CD8-positive, alpha-beta memory T cell (primary cell): Measurements from ENCODE around the gene CCDC85B. TPM values are rescaled to one million over a fixed set of nuclear protein-coding genes. Genes with fewer than 3 reads are reported as not detected.
A peak's percentile ranks its signal among the peaks of the same experiment; 100 is the strongest.

ENCODE experiments used
- CTCF ChIA-PET: fragments of 350-600 bp; sonication (Branson Sonifier 250); formaldehyde crosslinking; loops from one replicate; lab custom pipeline; 2021; ENCODE audit warnings: antibody characterized with exemption; lab: Charles Lee
- POLR2A ChIA-PET: fragments of 350-600 bp; sonication (Branson Sonifier 250); formaldehyde crosslinking; loops from one replicate; lab custom pipeline; 2021; ENCODE audit warnings: antibody characterized with exemption; lab: Charles Lee
- DNase-seq, 5 donors: peaks; one replicate each; pipeline versions ENCODE4 v3.0.0 to v3.0.0-alpha.2; 2020 to 2022; ENCODE audit warnings: mixed read lengths in 1 of 5
- H3K27ac ChIP-seq: one replicate; pipeline ENCODE4 v1.7.0; 2013; ENCODE audit warnings: low read depth, mild to moderate bottlenecking, low read length, moderate library complexity
- H3K27me3 ChIP-seq: 2 replicates; pipeline ENCODE4 v1.7.0; 2013; ENCODE audit warnings: low read length, mild to moderate bottlenecking; ENCODE audit not compliant: insufficient read depth, poor library complexity, severe bottlenecking
- H3K36me3 ChIP-seq: 2 replicates; pipeline ENCODE4 v1.7.0; 2013; ENCODE audit warnings: mild to moderate bottlenecking, low read length, moderate library complexity; ENCODE audit not compliant: insufficient read depth
- H3K4me1 ChIP-seq: 2 replicates; pipeline ENCODE4 v1.7.0; 2013; ENCODE audit warnings: mild to moderate bottlenecking, low read length, moderate library complexity; ENCODE audit not compliant: insufficient read depth
- H3K4me3 ChIP-seq: 2 replicates; pipeline ENCODE4 v1.7.0; 2013; ENCODE audit warnings: mild to moderate bottlenecking, low read length
- H3K9me3 ChIP-seq: 2 replicates; pipeline ENCODE4 v1.7.0; 2013; ENCODE audit warnings: mild to moderate bottlenecking, low read length
- H3K27ac Mint-ChIP-seq, 8 donors: one replicate each; pipeline ENCODE4 v1.8.0; 2020 to 2021; ENCODE audit warnings: mixed read lengths in 8 of 8, mild to moderate bottlenecking in 6 of 8, inconsistent platforms in 3 of 8, moderate library complexity in 3 of 8
- H3K27me3 Mint-ChIP-seq, 2 donors: one replicate each; pipeline ENCODE4 v1.8.0; 2020 to 2021; ENCODE audit warnings: mixed read lengths in 2 of 2, mild to moderate bottlenecking in 1 of 2, moderate library complexity in 1 of 2
- H3K36me3 Mint-ChIP-seq, 3 donors: one replicate each; pipeline ENCODE4 v1.8.0; 2020 to 2021; ENCODE audit warnings: mixed read lengths in 3 of 3, inconsistent platforms in 1 of 3, mild to moderate bottlenecking in 1 of 3
- H3K4me1 Mint-ChIP-seq, 3 donors: one replicate each; pipeline ENCODE4 v1.8.0; 2020 to 2021; ENCODE audit warnings: mixed read lengths in 3 of 3, inconsistent platforms in 1 of 3, mild to moderate bottlenecking in 1 of 3
- H3K4me3 Mint-ChIP-seq, 7 donors: one replicate each; pipeline ENCODE4 v1.8.0; 2020 to 2021; ENCODE audit warnings: mixed read lengths in 7 of 7, mild to moderate bottlenecking in 6 of 7, moderate library complexity in 4 of 7, inconsistent platforms in 2 of 7
- H3K9me3 Mint-ChIP-seq, 5 donors: one replicate each; pipeline ENCODE4 v1.8.0; 2020 to 2022; ENCODE audit warnings: mixed read lengths in 5 of 5, mild to moderate bottlenecking in 3 of 5, moderate library complexity in 2 of 5, inconsistent platforms in 1 of 5
- polyA plus RNA-seq: library from polyadenylated mRNA; unstranded; fragments of 300-500 nt; fragmentation: Illumina TruSeq; gene quantifications from one replicate; pipeline ENCODE4 v1.2.3, GENCODE V29; 2021
- total RNA-seq, 2 experiments: library from RNA; stranded (reverse); gene quantifications; one replicate each; pipeline ENCODE4 v1.2.3, GENCODE V29; 2021

CCDC85B gene
- total and polyA plus RNA-seq, 3 experiments from 2014 or later: 81.3 to 94.4 (median 86.7) TPM

DNA sequence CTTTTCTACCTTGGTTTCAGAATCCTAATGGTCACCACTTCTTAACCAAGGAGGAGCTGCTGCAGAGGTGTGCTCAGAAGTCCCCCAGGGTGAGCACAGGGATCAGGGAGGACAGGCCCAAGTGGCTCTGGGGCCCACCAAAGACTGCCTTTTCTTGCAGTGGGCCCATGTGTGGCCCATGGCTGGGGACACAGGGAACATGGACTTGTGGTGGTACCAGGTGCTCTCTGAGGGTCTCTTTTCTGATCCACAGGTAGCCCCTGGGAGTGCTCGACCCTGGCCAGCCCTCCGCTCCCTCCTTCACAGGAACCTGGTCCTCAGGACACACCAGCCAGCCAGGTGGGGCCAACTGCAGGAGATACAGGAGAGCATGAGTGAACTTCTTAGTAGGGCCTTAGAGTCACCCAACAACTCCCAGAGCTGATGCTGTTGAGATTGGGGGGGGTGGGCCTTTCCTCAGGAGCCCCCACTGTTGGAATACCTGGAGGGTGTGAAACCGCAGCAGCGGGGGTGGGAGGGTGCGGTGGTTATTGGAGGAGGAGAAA lies 28.2 kb upstream of the CCDC85B start:
- H3K9me3 Mint-ChIP-seq: no peaks in the 10 kb centered on the region
- Histone ChIP-seq H3K9me3 (no peaks in the 10 kb centered on the region), H3K36me3 (peaks cover 37% of the 10 kb centered on the region), H3K4me1 (peaks cover 27% of the 10 kb centered on the region), H3K27me3 (no peaks in the 10 kb centered on the region), H3K4me3 (no peak overlapping the region), H3K27ac (peak overlapping the region; percentile 93)
- CTCF ChIA-PET: interaction anchor here (2.5 to 24.5 kb wide), 3 partner anchors 10 to 26 kb away, joined by 18 to 560 read pairs (median 87); partner anchors contain the start of genes CCDC85B, CTSW, EFEMP2 and FIBP
- H3K4me1 Mint-ChIP-seq: peaks cover 23 to 36% (median 32%) of the 10 kb centered on the region in 3 donors
- POLR2A ChIA-PET: no interaction called here
- H3K27ac Mint-ChIP-seq: peak overlapping the region in 4 of 8 donors; percentile 43 to 81 (median 62)
- H3K36me3 Mint-ChIP-seq: peaks cover 7 to 67% (median 7%) of the 10 kb centered on the region in 3 donors
- DNase-seq: peak in 1 of 5 donors; percentile 45
- H3K27me3 Mint-ChIP-seq: no peaks in the 10 kb centered on the region
- peak overlapping the region in 6 of 7 donors; percentile 31 to 95 (median 60) for H3K4me3 Mint-ChIP-seq

DNA sequence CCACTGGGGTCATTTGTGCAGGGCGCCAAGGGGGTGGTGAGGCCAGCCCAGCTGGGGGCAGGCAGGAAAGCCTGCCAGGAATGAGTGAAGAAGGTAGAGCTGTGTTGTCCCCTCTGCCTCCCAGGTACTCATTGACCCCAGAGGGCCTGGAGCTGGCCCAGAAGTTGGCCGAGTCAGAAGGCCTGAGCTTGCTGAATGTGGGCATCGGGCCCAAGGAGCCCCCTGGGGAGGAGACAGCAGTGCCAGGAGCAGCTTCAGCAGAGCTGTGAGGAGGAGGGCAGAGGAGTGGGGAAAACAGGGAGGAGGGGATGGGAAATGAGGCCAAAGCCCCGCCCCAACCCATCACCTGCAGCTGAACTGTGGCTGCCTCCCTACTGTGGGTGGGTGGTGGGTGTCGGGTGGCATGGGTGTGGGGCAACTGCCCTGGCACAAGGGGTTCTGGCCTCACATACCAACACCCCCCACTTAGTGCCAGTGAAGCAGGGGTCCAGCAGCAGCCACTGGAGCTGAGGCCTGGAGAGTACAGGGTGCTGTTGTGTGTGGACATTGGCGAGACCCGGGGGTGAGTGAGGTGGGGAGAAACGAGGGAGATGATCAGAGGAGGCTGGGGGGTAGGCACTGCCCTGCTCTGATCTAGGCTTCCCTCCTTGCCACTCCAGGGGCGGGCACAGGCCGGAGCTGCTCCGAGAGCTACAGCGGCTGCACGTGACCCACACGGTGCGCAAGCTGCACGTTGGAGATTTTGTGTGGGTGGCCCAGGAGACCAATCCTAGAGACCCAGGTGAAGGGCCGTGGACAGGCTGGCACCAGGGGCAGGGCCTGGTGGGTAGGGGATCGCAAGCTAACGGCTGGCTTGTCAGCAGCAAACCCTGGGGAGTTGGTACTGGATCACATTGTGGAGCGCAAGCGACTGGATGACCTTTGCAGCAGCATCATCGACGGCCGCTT lies 27.3 kb upstream of the CCDC85B start:
- Mint-ChIP-seq H3K4me3 (peak overlapping the region in 3 of 7 donors; percentile 31 to 61 (median 60)), H3K36me3 (peaks cover 7 to 69% (median 7%) of the 10 kb centered on the region in 3 donors), H3K27ac (peak overlapping the region in 4 of 8 donors; percentile 43 to 81 (median 62)), H3K27me3 (no peaks in the 10 kb centered on the region), H3K9me3 (no peaks in the 10 kb centered on the region), H3K4me1 (peaks cover 22 to 40% (median 31%) of the 10 kb centered on the region in 3 donors)
- Histone ChIP-seq H3K27me3 (no peaks in the 10 kb centered on the region), H3K4me1 (peaks cover 31% of the 10 kb centered on the region), H3K9me3 (no peaks in the 10 kb centered on the region), H3K27ac (no peak overlapping the region), H3K36me3 (peaks cover 37% of the 10 kb centered on the region), H3K4me3 (no peak overlapping the region)
- peak in 1 of 5 donors; percentile 43 for DNase-seq
- CTCF ChIA-PET: interaction anchor here (24.5 kb wide), 1 partner anchor 25 kb away, joined by 560 read pairs; the partner anchor contains the start of genes CCDC85B, CTSW and FIBP
- POLR2A ChIA-PET: no interaction called here

DNA sequence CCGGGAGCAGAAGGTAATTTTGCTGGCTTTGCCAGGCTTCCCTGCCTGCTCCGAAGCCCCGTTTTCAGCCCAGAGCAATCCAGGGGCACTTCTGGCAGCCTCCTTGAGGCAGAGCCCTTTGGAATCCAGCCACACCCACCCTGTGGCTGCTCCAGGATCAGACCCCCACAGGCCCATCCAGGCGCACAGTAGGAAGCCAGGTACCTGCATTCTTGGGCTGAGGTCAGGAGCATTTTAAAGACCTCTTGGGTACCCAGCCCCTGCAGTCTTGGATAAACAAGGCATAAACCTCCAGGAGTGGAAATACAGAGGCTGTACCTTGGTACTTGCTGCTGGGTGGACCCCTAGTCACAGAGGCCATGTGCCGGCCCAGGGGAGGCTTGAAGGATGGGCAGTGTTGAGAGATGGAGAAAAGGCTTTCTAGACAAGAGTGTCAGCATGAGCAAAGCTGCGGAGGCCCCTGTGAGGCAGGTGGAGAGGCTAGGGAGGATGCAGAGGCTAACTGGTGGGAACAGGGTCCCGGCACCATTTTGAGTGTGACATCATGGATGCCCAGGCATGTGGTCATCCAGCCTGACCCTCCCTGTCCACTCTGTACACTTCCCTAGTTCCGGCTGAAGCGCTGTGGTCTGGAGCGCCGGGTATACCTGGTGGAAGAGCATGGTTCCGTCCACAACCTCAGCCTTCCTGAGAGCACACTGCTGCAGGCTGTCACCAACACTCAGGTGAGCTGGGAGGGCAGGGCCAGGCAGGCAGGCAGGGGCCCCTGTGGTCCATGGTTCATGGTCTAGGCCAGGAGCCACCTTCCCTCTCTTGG lies 26.4 kb upstream of the CCDC85B start:
- ChIA-PET CTCF (interaction anchor here (24.5 kb wide), 1 partner anchor 24 kb away, joined by 560 read pairs; the partner anchor contains the start of genes CCDC85B, CTSW and FIBP), POLR2A (no interaction called here)
- peaks cover 37% of the 10 kb centered on the region for H3K36me3 ChIP-seq
- Mint-ChIP-seq H3K4me3 (no peak overlapping the region), H3K27ac (peak overlapping the region in 2 of 8 donors; percentile 54 to 66), H3K4me1 (peaks cover 17 to 31% (median 22%) of the 10 kb centered on the region in 3 donors), H3K36me3 (peaks cover 7 to 66% (median 7%) of the 10 kb centered on the region in 3 donors), H3K9me3 (no peaks in the 10 kb centered on the region), H3K27me3 (no peaks in the 10 kb centered on the region)
- no peak overlapping the region for H3K4me3 ChIP-seq
- H3K27ac ChIP-seq: no peak overlapping the region
- no peaks in the 10 kb centered on the region for H3K27me3 ChIP-seq
- no peak for DNase-seq
- H3K9me3 ChIP-seq: no peaks in the 10 kb centered on the region
- peaks cover 22% of the 10 kb centered on the region for H3K4me1 ChIP-seq

DNA sequence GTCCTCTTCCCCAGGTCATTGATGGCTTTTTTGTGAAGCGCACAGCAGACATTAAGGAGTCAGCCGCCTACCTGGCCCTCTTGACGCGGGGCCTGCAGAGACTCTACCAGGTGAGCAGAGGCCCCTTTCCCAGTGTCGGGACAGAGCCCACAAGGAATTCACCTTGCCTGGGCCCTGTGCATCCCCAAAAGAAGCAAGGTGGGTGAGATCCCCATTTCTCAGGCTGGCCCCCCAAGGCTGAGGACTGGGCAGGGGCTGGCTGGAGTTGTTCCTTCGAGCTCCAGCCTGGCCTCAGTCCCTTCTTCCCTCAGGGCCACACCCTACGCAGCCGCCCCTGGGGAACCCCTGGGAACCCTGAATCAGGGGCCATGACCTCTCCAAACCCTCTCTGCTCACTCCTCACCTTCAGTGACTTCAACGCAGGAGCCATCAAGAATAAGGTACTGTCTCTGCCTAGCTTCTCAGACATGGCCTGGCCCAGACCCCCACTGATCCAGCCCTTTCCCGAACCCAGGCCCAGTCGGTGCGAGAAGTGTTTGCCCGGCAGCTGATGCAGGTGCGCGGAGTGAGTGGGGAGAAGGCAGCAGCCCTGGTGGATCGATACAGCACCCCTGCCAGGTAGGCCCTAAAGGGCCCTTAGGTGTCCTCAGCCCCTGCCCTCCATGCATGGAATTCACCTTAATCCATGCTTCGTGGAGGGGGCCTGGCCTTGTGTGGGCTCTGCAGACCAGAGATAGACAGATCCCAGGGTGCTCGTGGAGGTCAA lies 25.6 kb upstream of the CCDC85B start:
- no peak overlapping the region for H3K4me3 ChIP-seq
- no peak overlapping the region for H3K27ac ChIP-seq
- H3K9me3 ChIP-seq: no peaks in the 10 kb centered on the region
- H3K9me3 Mint-ChIP-seq: no peaks in the 10 kb centered on the region
- H3K4me3 Mint-ChIP-seq: peak overlapping the region in 1 of 7 donors; percentile 56
- H3K36me3 ChIP-seq: peaks cover 37% of the 10 kb centered on the region
- H3K27me3 Mint-ChIP-seq: no peaks in the 10 kb centered on the region
- DNase-seq: no peak
- CTCF ChIA-PET: interaction anchor here (24.5 kb wide), 1 partner anchor 23 kb away, joined by 560 read pairs; the partner anchor contains the start of genes CCDC85B, CTSW and FIBP
- no peaks in the 10 kb centered on the region for H3K27me3 ChIP-seq
- H3K4me1 Mint-ChIP-seq: peaks cover 14 to 31% (median 21%) of the 10 kb centered on the region in 3 donors
- H3K27ac Mint-ChIP-seq: peak overlapping the region in 1 of 8 donors; percentile 71
- H3K36me3 Mint-ChIP-seq: peaks cover 7 to 65% (median 7%) of the 10 kb centered on the region in 3 donors
- peaks cover 22% of the 10 kb centered on the region for H3K4me1 ChIP-seq
- POLR2A ChIA-PET: interaction anchor here (0.5 kb wide), 1 partner anchor 121 kb away, joined by 6 read pairs; no protein-coding TSS in a partner anchor

DNA sequence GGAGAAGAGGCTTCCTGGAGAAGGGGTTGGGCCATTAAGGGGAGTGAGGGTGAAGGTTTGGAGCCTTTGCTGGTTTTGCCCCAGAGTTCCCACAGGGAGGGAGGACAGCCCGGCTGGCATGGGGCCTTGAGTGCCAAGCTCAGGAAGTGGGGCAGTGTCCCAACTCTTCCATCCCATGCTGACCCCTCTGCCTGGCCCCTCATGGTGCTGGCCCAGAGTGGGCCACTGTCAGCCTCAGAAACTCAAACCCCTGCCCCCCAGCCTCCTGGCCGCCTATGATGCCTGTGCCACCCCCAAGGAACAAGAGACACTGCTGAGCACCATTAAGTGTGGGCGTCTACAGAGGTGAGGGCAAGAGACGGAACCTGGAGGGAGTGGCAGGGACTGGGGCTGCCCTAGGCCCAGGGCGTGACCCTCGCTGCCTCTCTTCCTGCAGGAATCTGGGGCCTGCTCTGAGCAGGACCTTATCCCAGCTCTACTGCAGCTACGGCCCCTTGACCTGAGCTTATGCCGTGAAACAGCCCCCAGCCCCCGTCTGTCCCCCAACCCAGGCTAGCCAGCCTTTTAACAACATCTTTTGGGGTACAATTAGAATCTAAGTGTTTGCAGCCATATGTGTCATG lies 24.8 kb upstream of the CCDC85B start:
- Histone ChIP-seq H3K9me3 (no peaks in the 10 kb centered on the region), H3K4me1 (peaks cover 27% of the 10 kb centered on the region), H3K27me3 (no peaks in the 10 kb centered on the region), H3K27ac (no peak overlapping the region), H3K36me3 (peaks cover 37% of the 10 kb centered on the region), H3K4me3 (no peak overlapping the region)
- Mint-ChIP-seq H3K4me1 (peaks cover 14 to 33% (median 22%) of the 10 kb centered on the region in 3 donors), H3K9me3 (no peaks in the 10 kb centered on the region), H3K4me3 (no peak overlapping the region), H3K27ac (no peak overlapping the region), H3K36me3 (peaks cover 7 to 61% (median 7%) of the 10 kb centered on the region in 3 donors), H3K27me3 (no peaks in the 10 kb centered on the region)
- no peak for DNase-seq
- POLR2A ChIA-PET: interaction anchor here (0.8 kb wide), 1 partner anchor 57 kb away, joined by 4 read pairs; no protein-coding TSS in a partner anchor
- CTCF ChIA-PET: interaction anchor here (24.5 kb wide), 1 partner anchor 23 kb away, joined by 560 read pairs; the partner anchor contains the start of genes CCDC85B, CTSW and FIBP

DNA sequence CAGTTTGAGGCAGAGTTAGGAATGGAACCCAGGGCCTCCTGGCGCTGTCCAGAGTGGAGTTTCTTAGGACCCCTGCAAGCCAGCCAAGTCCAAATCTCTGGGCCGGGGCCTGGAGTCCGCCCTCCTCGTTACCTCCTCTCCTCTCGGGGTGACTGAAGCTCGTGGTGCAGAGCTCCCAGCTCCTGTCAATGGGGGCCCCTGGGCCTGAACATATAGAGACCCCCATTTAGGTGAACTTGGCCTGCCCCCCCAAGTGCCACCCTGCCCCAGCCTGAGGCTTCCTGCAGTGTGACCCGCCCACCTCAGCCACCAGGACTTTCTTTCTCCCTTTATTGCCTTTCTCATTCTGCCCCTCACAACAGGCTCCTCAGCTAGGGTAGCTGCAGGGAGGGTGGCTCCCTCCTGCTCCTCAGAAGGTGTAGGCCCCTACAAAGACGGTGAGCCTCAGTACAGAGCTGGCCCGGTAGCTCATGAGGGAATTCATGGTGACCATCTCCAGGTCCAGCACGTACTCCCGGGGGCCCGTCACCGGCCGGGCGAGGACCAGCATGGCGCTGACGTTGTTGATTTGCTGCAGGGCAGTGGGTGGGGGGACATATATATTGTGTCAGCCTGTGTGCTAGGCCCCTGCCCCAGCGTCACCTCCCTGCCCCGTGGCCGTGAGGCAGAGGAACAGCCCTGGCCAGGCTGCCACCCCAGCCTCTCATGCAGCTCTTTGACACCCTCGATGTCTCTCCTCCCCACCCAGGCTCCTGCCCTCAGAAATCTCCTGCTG lies 23.8 kb upstream of the CCDC85B start:
- no peak overlapping the region for H3K27ac ChIP-seq
- no peak overlapping the region for H3K4me3 ChIP-seq
- no peaks in the 10 kb centered on the region for H3K27me3 ChIP-seq
- H3K27me3 Mint-ChIP-seq: no peaks in the 10 kb centered on the region
- ChIA-PET CTCF (interaction anchor here (24.5 kb wide), 1 partner anchor 22 kb away, joined by 560 read pairs; the partner anchor contains the start of genes CCDC85B, CTSW and FIBP), POLR2A (interaction anchor here (0.5 to 0.8 kb wide), 2 partner anchors 21 to 56 kb away, joined by 3 to 4 read pairs; partner anchors contain the start of gene FIBP)
- peaks cover 14 to 33% (median 18%) of the 10 kb centered on the region in 3 donors for H3K4me1 Mint-ChIP-seq
- no peaks in the 10 kb centered on the region for H3K9me3 ChIP-seq
- H3K27ac Mint-ChIP-seq: peak overlapping the region in 4 of 8 donors; percentile 26 to 72 (median 37)
- peaks cover 21% of the 10 kb centered on the region for H3K4me1 ChIP-seq
- peak in 1 of 5 donors; percentile 41 for DNase-seq
- peaks cover 7 to 51% (median 7%) of the 10 kb centered on the region in 3 donors for H3K36me3 Mint-ChIP-seq
- H3K36me3 ChIP-seq: peaks cover 37% of the 10 kb centered on the region
- H3K9me3 Mint-ChIP-seq: no peaks in the 10 kb centered on the region
- peak overlapping the region in 1 of 7 donors; percentile 58 for H3K4me3 Mint-ChIP-seq
